Activated gamma-delta T cell treated with anti-CD3 and anti-CD28 coated beads, Interleukin-2, amount 50 U/mL, for 16 hours (primary cell): ENCODE results near the gene PGM3.

Source experiments
- DNase-seq: peaks from one replicate; pipeline ENCODE4 v3.0.0-alpha.2; 2020; ENCODE audit warnings: low read depth

PGM3 gene

DNA sequence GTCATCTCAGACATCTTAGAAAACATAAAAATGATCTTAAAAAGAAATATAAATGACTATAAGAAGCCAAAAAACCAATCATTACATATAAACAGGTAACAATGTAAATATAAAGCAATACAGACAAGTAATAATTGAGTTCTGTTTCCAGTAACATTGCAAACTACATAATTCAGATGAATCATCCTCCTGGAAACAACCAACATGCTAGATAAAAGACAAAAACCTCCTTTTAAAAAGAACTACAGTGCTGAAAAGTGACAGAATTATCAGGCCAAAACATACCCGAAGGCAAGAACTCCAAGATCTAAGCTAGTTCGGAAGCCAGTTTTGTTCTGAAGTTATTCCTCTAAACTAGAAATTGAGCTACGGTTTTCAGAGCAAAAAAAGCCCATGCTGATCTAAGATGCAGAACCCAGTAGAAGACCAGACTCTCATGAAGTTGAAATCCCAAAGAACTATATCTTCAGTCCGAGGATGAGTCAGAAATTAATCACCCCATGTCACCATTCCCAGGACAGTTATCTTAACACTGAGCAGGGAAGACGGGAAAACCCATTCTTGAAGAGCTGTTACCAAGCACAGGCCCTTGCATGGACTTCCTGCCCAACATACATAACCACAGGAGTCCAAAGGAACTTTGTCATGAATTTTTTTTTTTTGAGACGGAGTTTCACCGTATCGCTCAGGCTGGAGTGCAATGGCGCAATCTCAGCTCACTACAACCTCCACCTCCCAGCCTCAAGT lies 9.8 kb downstream of the PGM3 start:
- no peak for DNase-seq

DNA sequence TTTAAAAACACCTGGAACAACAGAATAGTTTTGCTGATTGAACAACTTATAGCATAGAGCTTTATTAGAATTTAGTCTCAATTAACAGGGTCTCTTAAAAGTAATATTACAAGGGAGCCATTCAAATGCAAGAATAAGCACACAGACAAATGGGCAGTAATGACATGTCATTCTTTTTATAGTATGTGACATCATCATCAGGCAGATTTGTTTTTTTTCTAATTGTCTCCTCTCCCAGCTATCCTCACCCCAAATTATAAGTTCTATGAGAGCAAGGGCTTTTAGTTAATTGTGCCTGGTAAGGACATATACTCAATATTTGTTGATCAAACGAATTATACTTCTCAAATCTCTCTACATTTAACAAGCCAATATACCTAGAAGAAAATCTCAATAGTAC lies 11.0 kb downstream of the PGM3 start:
- no peak for DNase-seq

DNA sequence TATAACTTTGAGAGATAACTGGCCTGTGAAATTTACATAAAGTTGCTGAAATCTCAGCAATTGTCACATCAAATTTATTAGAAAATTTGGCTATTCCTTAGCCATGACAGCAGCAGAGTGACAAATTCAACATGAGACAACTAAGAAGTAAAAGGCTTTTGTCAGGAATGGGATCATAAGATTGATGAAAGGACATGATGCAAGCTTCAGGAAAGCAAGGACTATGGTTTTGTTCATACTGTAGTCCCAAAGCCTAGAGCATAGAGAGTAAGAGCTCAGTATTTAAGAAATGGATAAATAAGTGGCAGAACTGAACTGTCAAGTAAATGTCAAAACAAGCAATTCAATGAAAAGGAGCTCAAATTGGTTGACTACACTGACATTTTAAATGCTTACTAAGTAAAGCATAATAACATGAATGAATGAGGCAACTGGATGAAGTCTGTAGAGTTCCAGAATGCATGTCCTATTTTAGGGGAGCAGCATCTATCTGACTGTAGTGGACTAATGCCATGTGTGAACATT lies 12.6 kb downstream of the PGM3 start:
- DNase-seq = no peak

DNA sequence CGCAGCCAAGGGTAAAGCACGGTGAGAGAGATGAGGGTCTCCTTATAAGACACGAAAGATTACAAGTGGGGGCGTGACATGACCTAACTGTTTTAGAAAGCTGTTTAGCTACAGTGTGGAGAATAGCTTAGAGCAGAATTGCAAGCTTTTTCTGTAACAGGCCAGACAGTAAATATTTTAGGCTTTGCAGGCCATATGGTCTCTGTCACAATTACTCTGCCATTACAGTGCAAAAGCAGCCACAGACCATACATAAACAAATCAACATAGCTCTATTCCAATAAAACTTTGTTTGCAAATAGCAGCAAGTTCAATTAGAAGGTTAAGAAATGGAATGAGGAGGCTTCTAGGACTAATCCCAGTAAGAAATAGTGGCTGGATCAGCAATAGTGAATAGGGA lies 16.8 kb downstream of the PGM3 start:
- DNase-seq = no peak

DNA sequence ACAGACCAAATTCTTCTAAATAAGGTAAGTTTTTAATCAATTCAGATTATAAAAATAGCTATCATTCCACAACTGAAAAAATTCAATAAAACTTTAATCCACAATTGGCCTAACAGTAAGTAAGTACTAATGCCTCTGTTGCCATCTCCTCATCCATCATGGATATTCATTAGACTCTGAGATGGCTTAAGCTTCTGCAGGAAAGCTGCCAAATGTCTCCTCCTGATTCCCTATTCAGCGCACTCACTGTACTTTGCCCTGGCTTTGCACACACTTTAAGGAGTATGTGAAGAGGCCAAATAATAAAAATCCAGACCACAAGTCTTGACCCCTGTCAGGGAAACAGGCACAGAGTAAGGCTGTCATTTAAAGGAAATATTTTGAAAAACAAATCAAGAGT lies 23.6 kb downstream of the PGM3 start:
- DNase-seq = no peak

DNA sequence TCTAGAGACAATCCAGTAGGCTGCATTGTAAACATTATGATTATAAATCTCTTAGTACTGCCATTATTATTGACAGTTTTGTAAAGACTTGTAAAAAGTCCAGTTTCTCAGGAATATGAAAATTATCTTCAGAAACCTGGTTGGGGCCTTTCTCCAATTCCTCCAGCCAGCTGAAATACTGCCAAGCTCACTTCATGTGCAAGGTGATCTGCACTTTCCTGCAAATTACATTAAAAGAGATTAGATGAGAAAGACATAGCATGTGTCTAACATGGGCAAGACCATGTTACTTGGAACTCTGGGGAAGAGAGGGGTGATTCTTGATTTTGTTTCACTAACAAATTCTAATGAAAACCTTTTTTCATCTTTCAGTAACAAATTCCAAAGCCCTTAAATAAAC lies 24.0 kb downstream of the PGM3 start:
- DNase-seq = no peak

DNA sequence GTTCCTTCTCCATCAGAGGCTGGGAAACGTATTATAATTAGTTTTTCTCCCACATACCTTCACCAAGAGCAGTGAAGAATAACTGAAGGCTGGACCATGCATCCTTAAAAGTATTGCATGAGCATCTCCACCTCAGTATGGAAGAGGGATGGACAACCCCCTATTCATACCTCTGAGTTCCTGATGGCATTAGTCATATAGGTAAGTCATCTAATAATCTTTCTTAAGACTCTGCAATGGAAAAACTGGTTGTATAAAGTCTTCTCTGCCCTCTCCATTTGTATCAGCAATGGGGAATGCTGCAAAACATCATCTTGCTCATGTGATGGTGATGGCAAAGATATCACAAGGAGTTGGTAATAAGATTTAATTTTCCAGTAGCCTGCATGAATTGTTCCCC lies 24.5 kb downstream of the PGM3 start:
- DNase-seq = no peak

DNA sequence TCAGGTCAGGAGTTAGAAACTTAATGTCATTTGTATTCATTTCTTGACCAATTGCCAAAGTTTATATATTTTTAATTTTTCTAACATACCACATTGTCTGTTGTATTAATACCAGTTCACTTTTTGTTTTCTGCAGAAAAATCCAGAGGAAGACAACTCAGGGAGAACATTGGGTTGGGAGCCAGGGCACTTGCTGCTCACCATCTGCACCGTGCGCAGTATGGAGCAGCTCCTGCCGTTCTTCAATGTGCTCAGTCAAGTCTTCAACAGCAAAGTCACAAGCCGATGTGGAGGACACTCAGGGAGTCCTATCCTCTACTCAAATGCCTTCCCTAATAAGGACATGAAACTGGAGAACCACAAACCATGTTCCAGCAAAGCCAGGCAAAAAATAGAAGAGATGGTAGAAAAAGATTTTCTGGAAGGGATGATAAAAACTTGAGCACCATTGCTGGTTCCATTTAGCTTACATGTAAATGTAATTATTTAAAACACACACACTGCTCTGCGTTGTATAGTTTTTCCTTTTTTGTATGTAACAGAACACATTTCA lies 25.3 kb downstream of the PGM3 start:
- no peak for DNase-seq

DNA sequence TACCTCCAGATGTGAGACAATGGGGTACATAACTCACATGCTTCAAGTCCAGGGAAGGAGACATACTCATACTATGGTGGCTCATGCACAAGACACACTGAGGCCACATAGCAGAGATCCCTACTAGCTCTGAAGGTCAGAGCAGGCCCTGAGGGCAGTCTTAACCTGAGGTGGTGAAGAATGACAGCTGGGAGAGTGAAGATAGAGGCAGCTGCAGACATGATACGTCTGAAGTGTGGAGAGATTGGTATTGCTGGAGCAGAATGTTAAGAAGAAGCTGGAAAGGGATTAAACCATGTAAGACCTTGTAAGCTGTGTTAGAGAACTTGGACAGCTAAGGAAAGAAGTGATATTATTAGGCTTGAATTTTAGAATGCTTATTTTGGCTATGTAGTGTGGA lies 32.9 kb downstream of the PGM3 start:
- DNase-seq = no peak

DNA sequence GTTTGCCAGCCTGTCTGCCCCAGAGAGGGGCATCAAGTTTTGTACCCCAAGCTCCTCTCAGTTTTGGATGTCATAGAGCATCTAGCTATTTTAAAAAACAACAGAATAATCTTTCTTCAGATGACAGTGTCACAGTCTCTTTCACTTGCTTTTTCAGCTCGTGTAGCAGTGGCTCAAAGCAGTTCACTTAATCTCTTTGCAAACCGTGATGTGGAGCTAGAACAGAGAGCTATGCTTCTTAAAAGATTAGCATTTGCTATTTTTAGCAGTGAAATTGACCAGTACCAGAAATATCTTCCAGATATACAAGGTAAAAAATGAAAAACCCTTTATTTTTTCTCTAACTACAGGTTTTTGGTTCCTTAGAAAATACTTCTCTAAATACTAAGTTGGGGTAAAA lies 37.3 kb downstream of the PGM3 start:
- no peak for DNase-seq

DNA sequence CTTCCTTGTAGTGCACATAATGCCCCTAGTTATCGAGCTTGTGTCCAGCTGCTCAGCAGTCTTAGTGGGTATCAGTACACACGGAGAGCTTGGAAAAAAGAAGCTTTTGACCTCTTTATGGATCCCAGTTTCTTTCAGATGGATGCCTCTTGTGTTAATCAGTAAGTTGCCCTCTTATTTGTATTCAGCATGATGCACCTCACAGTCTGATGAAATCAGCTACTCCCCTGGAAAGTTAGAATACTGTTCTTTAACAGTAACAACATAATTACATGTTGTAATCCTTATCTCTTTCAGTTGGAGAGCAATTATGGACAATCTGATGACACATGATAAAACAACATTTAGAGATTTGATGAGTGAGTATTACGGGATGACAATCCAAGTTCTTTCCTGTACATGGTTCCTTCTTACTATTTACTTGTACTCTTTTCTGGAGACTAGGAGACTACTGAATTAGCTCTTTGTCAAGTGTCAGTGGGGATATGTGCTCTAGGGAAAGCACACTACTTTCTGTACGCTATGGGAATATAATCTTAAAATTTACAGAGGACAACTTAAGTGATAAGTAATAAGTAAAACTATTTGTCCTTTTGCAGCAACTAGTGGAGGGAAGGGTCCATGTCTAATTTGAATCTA lies 39.1 kb downstream of the PGM3 start:
- no peak for DNase-seq

DNA sequence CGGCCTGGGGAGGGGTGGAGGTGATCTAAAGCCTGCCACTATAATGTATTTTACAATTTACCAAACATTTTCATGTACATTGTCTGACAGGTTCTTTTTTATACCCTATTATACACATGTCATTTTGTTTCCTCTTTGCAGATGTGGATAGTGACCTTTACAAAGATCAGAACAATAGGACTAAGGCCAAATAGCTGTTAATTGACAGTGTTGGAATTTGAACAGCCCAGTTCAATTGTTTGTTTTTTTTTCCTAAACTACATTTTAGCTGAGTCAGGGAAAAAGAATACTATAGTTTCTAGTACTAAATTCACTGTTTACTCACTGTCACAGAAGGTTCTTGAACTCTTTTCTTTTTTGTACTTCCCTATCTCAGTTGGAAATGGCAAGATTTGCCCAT lies 40.2 kb downstream of the PGM3 start:
- no peak for DNase-seq

DNA sequence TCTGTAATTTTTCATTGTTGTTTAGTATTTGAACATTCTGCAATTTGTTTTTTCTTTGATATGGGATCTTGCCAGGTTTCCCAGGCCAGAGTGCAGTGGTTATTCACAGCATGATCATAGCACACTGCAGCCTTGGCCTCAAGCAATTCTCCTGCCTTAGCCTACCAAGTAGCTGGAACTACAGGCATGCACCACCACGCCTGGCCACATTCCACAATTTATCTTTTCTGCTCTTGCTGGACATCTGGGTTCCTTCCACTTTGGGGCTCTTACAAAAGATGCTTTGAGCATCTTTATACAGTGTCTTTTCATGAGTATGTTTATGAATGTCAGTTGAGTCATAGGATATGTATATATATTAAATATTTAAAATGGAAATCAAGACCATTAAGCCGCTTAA lies 42.0 kb downstream of the PGM3 start:
- no peak for DNase-seq

DNA sequence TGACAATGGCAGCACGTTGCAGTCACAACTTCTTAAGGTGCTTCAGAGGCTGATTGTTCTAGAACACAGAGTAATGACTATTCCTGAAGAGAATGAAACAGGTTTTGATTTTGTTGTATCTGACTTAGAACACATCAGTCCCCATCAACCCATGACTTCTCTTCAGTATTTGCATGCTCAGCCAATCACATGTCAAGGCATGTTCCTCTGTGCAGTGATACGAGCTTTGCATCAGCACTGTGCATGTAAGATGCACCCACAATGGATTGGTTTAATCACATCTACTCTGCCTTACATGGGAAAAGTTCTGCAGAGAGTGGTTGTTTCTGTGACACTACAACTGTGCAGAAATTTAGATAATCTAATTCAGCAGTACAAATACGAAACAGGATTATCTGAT lies 54.3 kb downstream of the PGM3 start:
- DNase-seq = no peak

DNA sequence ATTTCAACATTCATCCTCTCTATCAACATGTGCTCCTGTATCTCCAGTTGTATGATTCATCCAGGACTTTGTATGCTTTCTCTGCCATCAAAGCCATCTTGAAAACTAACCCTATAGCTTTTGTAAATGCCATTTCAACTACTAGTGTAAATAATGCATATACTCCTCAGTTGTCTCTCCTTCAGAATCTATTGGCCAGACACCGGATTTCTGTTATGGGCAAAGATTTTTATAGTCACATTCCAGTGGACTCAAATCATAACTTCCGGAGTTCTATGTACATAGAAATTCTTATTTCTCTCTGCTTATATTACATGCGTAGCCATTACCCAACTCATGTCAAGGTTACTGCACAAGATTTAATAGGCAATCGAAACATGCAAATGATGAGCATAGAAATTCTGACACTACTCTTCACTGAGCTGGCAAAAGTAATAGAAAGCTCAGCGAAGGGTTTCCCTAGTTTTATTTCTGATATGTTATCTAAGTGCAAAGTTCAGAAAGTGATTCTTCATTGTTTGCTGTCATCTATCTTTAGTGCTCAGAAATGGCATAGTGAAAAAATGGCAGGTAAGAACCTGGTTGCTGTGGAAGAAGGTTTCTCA lies 54.8 kb downstream of the PGM3 start:
- no peak for DNase-seq

DNA sequence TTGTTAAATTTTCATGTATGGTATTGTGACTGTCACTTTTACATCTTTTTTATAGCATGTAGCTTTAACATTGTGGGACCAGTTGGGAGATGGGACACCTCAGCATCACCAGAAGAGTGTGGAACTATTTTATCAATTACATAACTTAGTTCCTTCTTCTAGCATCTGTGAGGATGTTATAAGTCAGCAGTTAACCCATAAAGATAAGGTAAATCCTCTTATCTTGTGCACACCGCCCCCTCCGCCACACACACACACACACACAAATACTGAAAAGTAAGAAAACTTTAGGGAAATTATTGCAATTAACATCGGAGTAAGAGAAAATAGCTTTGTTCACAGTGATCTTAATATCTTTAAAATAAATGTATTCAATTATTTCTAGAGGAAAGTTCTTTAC lies 60.9 kb downstream of the PGM3 start:
- DNase-seq = no peak

DNA sequence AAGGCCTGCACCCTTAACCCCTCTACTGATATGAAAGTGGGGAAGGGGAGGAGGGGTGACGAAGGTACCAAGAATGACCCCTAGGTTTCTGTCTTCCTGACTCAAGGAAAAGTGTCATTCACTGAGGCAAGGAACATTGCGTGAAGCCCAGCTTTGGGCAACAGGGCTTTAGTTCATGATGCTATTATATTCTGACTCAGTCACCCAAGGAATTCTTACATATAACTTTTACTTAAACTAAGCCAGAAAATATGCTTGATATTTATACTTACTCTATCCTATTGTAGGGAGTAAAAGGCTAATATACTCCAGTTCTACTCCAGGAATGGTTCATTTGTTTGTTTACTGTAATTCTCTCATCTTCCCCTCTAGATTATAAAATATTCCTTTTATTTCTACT lies 65.1 kb downstream of the PGM3 start:
- DNase-seq = no peak

DNA sequence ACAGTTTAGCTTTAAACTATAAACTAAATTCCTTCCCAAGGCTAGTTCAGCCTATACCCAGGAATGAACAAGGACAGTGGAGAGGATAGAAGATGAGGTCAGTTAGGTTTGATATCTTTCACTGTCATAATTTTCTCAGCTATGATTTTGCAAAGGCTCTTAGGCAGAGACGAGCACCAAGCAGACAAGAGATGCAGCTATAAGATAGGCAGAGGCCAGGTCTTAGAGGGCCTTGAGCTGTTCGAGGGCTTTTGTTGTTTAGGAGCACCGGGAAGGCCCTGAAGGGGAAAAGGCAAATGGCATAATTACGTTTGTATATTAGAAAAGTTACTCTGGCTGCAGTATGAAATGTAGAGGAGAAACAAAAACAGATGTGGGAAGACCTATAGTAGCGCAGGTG lies 65.8 kb downstream of the PGM3 start:
- DNase-seq = no peak

DNA sequence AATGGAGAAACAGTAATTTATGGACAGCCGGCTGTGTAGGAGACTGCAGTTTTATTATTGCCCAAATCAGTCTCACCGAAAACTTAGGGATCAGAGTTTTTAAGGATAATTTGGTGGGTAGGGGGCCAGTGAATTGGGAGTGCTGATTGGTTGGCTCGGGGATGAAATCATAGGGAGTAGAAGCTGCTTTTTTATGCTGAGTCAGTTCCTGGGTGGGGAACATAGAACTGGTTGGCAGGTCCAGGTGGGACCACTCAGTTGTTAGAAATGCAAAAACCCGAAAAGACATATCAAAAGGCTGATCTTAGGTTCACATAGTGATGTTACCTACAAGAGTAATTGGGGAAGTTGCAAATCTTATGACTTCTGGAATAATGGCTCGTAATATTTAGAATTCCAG lies 66.3 kb downstream of the PGM3 start:
- no peak for DNase-seq

DNA sequence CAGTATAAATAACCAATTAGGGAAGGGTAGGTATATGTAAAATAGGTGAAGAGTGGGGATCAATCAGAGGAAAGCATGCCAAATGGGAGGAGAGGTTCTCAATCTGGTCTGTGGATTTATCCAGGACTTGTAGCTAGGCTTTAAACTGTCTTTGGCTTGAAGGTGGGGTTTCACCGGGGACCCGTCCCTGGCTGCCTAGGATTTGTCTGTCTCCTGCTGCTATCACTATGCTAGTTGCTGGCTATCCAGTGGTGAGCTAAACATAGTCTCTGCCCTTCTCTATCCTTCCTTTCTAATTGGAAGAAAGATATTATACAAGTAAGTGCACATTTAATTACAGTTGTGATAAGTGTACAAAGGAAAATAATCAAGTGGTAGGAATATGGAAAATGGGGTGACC lies 66.8 kb downstream of the PGM3 start:
- DNase-seq = no peak

DNA sequence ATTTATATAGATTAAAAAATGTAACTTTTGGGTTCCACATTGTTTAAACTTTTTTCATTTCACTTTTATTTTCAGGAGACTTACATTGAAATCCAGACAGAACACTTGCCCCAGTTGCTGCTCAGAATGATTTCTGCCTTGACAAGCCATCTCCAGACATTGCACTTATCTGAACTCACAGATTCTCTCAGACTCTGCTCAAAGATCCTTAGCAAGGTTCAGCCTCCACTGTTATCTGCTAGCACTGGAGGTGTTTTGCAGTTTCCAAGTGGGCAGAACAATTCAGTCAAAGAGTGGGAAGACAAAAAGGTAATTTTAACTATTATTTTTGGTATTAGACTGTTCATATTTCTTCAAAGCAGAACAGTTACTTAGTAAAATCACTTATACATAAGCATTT lies 67.6 kb downstream of the PGM3 start:
- no peak for DNase-seq

DNA sequence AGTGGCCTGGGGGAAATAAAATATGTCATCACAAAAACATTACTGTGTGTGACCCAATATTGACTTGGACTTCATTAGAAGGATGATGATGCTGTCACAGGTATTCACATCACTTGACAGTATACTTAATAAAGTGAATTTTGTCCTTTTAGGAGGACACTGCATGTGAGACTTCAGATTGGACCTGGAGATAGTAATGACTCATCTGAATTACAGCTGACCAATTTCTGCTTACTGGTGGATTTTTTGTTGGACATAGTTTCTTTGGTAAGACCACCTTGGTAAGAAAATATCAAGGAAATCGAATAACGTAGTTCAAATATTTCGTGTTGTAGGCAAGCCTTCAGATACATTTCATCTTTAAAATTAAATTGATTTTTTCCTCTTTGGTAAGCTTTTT lies 68.5 kb downstream of the PGM3 start:
- no peak for DNase-seq

DNA sequence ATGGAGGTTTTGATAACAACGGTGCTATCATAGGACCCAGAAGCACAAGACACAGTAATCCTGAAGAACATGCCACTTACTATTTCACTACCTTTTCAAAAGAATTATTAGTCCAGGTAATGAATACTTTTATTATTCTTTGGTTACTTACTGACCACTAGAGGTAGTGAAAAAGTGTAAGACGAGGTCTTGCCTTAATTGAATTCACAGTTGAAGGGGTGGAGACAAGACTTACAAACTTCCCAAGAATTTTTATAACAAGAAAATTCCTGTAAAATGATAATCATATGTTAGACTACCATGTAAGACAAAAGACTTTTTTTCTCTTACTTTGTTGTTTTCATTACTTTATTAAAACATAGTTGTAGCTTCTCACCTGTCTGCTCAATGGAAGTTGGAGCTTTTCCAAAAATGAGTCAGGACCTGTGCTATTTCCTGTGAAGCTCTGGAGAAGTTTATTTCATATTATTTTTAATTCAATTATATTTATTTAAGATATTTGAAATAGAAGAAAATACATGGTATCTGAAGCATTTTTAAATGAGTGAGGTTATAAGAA lies 73.2 kb downstream of the PGM3 start:
- no peak for DNase-seq
